K562 (cell line): ENCODE results near the gene PPIP5K2. TPM values are rescaled to one million over a fixed set of nuclear protein-coding genes. Genes with fewer than 3 reads are reported as not detected.

ENCODE experiments used
- ADNP ChIP-seq: fragments of 200-800 bp; sonication (Bioruptor generic); IDR thresholded peaks from 2 replicates; pipeline ENCODE4 v1.6.1; 2016; ENCODE audit warnings: missing genetic modification characterization, missing compliant biosample characterization
- ARID4B ChIP-seq: sonication (generic); formaldehyde crosslinking; IDR thresholded peaks from 2 replicates; pipeline ENCODE4 v1.8.0; 2022; ENCODE audit warnings: mild to moderate bottlenecking, missing genetic modification reagents
- BMI1 ChIP-seq: fragments of 150-350 bp; IDR thresholded peaks from 2 replicates; pipeline ENCODE4 v1.6.1; 2014; ENCODE audit warnings: low read length
- CREBBP ChIP-seq: IDR thresholded peaks from one replicate; pipeline ENCODE4 v1.6.1; 2012; ENCODE audit warnings: low read depth, mild to moderate bottlenecking, control low read depth, inconsistent platforms, low read length
- E2F4 ChIP-seq: sonication (generic); formaldehyde crosslinking; IDR thresholded peaks from 2 replicates; pipeline ENCODE4 v1.8.0; 2022; ENCODE audit warnings: mild to moderate bottlenecking, low read depth, missing genetic modification reagents
- EP400 ChIP-seq: fragments of 450-650 bp; IDR thresholded peaks from 2 replicates; pipeline ENCODE4 v1.6.1; 2017; ENCODE audit warnings: antibody characterized with exemption, mild to moderate bottlenecking, moderate library complexity
- FOXA1 ChIP-seq: fragments of 450-650 bp; IDR thresholded peaks from 2 replicates; pipeline ENCODE4 v1.6.1; 2016; ENCODE audit warnings: mild to moderate bottlenecking, borderline replicate concordance
- KLF1 ChIP-seq: fragments of 450-650 bp; IDR thresholded peaks from 2 replicates; pipeline ENCODE4 v1.6.1; 2016; ENCODE audit warnings: missing genetic modification characterization, missing compliant biosample characterization
- MBD2 ChIP-seq: sonication (generic); IDR thresholded peaks from 2 replicates; pipeline ENCODE4 v1.6.1; 2016; ENCODE audit warnings: low read depth, borderline replicate concordance
- MEF2A ChIP-seq: IDR thresholded peaks from 2 replicates; pipeline ENCODE4 v1.6.1; 2011; ENCODE audit warnings: low read depth, mild to moderate bottlenecking, low read length, moderate library complexity; ENCODE audit not compliant: control insufficient read depth
- POLR2AphosphoS2 ChIP-seq: IDR thresholded peaks from 2 replicates; pipeline ENCODE4 v1.6.1; 2012; ENCODE audit warnings: low read length, improper control_type of control experiment
- PPARD ChIP-seq: fragments of 250-450 bp; sonication (Bioruptor Pico); IDR thresholded peaks from 2 replicates; pipeline ENCODE4 v1.8.0; 2022; ENCODE audit warnings: inconsistent platforms, mild to moderate bottlenecking, moderate library complexity
- SMAD1 ChIP-seq: fragments of 150-350 bp; IDR thresholded peaks from 2 replicates; pipeline ENCODE4 v1.6.1; 2014; ENCODE audit warnings: low read length, low read depth; ENCODE audit not compliant: partially characterized antibody
- SMARCE1 ChIP-seq: fragments of 450-650 bp; IDR thresholded peaks from 2 replicates; pipeline ENCODE4 v1.7.1; 2016; ENCODE audit warnings: mild to moderate bottlenecking
- SNRNP70 ChIP-seq: fragments of 200-400 bp; formaldehyde crosslinking; optimal IDR thresholded peaks from 2 replicates; pipeline ENCODE3; 2017; ENCODE audit warnings: low read depth, low read length
- SPI1 ChIP-seq: IDR thresholded peaks from 2 replicates; pipeline ENCODE4 v1.6.1; 2011; ENCODE audit warnings: low read depth, low read length, control low read depth, borderline replicate concordance
- U2AF1 ChIP-seq: fragments of 200-400 bp; formaldehyde crosslinking; optimal IDR thresholded peaks from 2 replicates; pipeline ENCODE3; 2017; ENCODE audit warnings: mild to moderate bottlenecking, low read depth, low read length, moderate library complexity
- XRCC3 ChIP-seq: fragments of 450-650 bp; IDR thresholded peaks from 2 replicates; pipeline ENCODE4 v1.6.1; 2017; ENCODE audit warnings: mild to moderate bottlenecking, moderate library complexity
- ZNF124 ChIP-seq: sonication (generic); formaldehyde crosslinking; IDR thresholded peaks from 2 replicates; pipeline ENCODE4 v1.8.1; 2022; ENCODE audit warnings: missing genetic modification reagents
- ZNF224 ChIP-seq: sonication (generic); formaldehyde crosslinking; IDR thresholded peaks from 2 replicates; pipeline ENCODE4 v1.8.0; 2022; ENCODE audit warnings: mild to moderate bottlenecking, missing genetic modification reagents
- ZNF24 ChIP-seq: fragments of 450-650 bp; IDR thresholded peaks from 2 replicates; pipeline ENCODE4 v1.6.1; 2016
- ZNF431 ChIP-seq: sonication (generic); formaldehyde crosslinking; IDR thresholded peaks from 2 replicates; pipeline ENCODE4 v1.8.0; 2022; ENCODE audit warnings: mild to moderate bottlenecking, missing genetic modification reagents
- ZNF77 ChIP-seq: fragments of 250-450 bp; sonication (Bioruptor Pico); IDR thresholded peaks from 2 replicates; pipeline ENCODE4 v1.5.0; 2020
- polyA plus RNA-seq, 8 experiments: library from polyadenylated mRNA; depleted of rRNA in 4 of 8; stranded (reverse) in 5 of 8; unstranded in 3 of 8; fragments of >200 nt; fragmentation: Nextera tagmentation in 2 of 8; fragmentation: Illumina TruSeq in 1 of 8; extraction: Ambion mirVana in 2 of 8; extraction: Trizol in 1 of 8; gene quantifications; 2 replicates each; pipeline versions ENCODE4 v1.2.1 to v1.2.3, GENCODE V29; 2011 to 2014; ENCODE audit warnings: inconsistent platforms in 1 of 8, missing spikeins in 1 of 8
- total RNA-seq, 7 experiments: library from RNA; depleted of rRNA in 6 of 7; stranded (reverse); fragments of >200 nt in 6 of 7; fragmentation: Illumina TruSeq in 2 of 7; extraction: Trizol in 2 of 7; gene quantifications; 2 replicates each; pipeline versions ENCODE4 v1.2.1 to v1.2.3, GENCODE V29; 2011 to 2021; ENCODE audit warnings: low replicate concordance in 1 of 7
- TF ChIP-seq, protein P1 (sequence below): fragments of 450-650 bp; IDR thresholded peaks from 2 replicates; pipeline ENCODE4 v1.6.1; 2017; ENCODE audit warnings: mild to moderate bottlenecking, moderate library complexity

The PPIP5K2 gene
- total and polyA plus RNA-seq, 9 of the 15 experiments (the other 6 are each of a cell fraction or from before 2014, with no cell fraction given) = 39.4 to 150 (median 99.1) TPM

DNA sequence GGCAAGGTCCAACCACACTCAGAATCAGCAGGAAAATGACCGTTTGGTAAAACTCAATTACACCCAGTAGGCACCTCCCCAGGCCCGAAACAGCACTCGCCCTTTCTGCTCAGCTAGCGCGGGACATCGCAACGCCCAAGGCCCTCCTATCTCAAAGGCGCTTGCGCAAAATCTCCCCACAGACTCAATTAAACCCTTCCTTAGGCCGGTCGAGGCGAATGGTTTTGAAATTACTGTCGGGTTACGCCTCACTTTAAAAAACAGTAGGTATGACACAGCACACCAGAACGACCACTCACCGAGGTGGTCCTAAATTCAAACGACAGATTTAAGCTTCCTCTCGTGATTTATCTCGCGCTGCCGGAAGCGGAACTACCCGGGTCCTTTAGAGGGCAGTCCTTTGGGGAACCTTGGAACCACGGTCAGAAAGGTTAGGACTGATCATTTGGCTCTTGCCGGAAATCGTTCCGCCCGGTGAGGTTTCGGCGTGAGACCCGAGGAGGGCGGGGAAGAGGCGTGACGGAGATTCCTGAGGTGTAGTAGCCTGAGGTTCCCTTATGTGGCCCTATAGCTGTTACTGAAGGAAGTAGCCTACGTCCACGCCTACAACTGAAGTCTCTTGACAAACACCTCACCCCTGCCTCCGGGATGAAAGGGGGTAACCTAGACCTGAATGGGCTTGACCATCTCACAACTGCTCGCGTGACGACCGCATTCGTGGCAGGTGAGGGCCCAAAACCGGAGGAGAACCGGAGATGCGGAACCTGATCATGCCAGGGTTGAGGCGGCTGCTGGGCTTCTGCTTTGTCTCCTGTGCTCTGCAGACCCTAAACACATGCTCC lies at the start of gene PPIP5K2, which contains the start of gene GIN1 (continued):
- TF ChIP-seq E2F4 (CRISPR knock-in tag) (no peak), ZNF124 (CRISPR knock-in tag) (no peak), U2AF1 (no peak), EP400 (peak; percentile 92), XRCC3 (no peak), FOXA1 (no peak), ARID4B (CRISPR knock-in tag) (peak; percentile 84; the same call in 1 of the 2 replicates), ADNP (tag) (no peak), ZNF77 (CRISPR knock-in tag) (no peak), MBD2 (peak; percentile 67), ZNF24 (peak; percentile 18; the same call in 1 of the 2 replicates), CREBBP (no peak), SPI1 (0 out of 2 replicates have a peak, but pooled peaks have one; percentile 32), SMARCE1 (no peak), ZNF224 (CRISPR knock-in tag) (no peak), SNRNP70 (no peak), ZNF431 (CRISPR knock-in tag) (0 out of 2 replicates have a peak, but pooled peaks have one; percentile 25), SMAD1 (peak; percentile 70), KLF1 (tag) (peak; percentile 84), PPARD (CRISPR knock-in tag) (no peak), MEF2A (no peak), BMI1 (no peak), POLR2AphosphoS2 (no peak)
- TF ChIP-seq, protein P1, sequence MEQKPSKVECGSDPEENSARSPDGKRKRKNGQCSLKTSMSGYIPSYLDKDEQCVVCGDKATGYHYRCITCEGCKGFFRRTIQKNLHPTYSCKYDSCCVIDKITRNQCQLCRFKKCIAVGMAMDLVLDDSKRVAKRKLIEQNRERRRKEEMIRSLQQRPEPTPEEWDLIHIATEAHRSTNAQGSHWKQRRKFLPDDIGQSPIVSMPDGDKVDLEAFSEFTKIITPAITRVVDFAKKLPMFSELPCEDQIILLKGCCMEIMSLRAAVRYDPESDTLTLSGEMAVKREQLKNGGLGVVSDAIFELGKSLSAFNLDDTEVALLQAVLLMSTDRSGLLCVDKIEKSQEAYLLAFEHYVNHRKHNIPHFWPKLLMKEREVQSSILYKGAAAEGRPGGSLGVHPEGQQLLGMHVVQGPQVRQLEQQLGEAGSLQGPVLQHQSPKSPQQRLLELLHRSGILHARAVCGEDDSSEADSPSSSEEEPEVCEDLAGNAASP = no peak
